RWPE1 (cell line): ENCODE data around the gene REG4.
"Not testable (repeated sequence)": the region's sequence is repeated elsewhere in the genome, so short reads cannot be mapped to it uniquely, and the experiment has no call there.

ENCODE experiments used
- CTCF ChIA-PET: fragments of 350-600 bp; sonication (Branson Sonifier 250); formaldehyde crosslinking; extraction: SDS; loops from one replicate; lab custom pipeline; 2021; lab: Yijun Ruan, JAX
- POLR2A ChIA-PET: fragments of 400-600 bp; formaldehyde crosslinking; extraction: SDS; loops from one replicate; lab custom pipeline; 2020; ENCODE audit warnings: antibody characterized with exemption; ENCODE audit not compliant: low non-redundant PET; lab: Yijun Ruan, JAX
- DNase-seq: peaks from one replicate; pipeline ENCODE4 v3.0.0; 2012; ENCODE audit warnings: low spot score
- H3K27ac ChIP-seq: fragments of 450-650 bp; 2 replicates; pipeline ENCODE4 v1.5.1; 2017
- TF ChIP-seq, protein P1 (sequence below): fragments of 450-650 bp; conservative IDR thresholded peaks from 2 replicates; pipeline ENCODE4 v1.5.1; 2017; ENCODE audit warnings: low read depth, mild to moderate bottlenecking

The REG4 gene

GRCh38 chr1:119794876-119795240 is 16.4 kb downstream of the REG4 start:
- H3K27ac ChIP-seq = no peak overlapping the region
- TF ChIP-seq, protein P1, sequence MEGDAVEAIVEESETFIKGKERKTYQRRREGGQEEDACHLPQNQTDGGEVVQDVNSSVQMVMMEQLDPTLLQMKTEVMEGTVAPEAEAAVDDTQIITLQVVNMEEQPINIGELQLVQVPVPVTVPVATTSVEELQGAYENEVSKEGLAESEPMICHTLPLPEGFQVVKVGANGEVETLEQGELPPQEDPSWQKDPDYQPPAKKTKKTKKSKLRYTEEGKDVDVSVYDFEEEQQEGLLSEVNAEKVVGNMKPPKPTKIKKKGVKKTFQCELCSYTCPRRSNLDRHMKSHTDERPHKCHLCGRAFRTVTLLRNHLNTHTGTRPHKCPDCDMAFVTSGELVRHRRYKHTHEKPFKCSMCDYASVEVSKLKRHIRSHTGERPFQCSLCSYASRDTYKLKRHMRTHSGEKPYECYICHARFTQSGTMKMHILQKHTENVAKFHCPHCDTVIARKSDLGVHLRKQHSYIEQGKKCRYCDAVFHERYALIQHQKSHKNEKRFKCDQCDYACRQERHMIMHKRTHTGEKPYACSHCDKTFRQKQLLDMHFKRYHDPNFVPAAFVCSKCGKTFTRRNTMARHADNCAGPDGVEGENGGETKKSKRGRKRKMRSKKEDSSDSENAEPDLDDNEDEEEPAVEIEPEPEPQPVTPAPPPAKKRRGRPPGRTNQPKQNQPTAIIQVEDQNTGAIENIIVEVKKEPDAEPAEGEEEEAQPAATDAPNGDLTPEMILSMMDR = no peak
- DNase-seq = no peak
- ChIA-PET CTCF (interaction anchor here (0.5 to 0.6 kb wide), 2 partner anchors 15 to 1767 kb away, joined by 3 read pairs; no protein-coding TSS in a partner anchor), POLR2A (no interaction called here)

DNA sequence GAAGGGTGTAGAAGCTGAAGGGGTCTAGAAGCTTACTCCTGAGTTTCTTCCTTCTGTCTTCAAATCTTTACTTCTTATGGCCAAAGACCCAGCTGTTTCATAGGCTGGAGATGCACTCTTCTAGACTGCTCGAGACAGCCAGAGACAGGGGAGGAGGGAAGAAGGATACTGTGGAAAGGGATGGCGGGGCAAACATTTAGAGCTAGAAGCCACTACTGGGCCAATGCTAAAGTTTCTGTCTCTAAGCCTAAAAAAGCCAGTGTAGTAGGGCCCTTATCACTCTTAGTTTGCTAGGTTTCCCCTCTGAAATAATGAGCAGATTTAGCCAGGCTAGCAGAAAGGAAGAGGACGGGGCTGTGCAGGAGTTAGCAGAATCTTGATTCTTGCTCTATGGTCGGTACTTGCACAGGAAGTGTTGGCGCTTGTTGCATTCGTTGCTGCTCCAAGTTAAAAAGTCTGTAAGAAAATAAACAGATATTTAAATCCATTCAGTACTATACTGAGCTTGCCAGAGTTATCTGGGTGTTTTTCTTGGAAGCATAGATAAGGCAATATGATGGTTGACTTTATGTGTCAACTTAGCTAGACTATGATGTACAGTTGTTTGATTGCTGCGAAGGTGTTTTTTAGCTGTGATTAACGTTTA is 16.9 kb downstream of the REG4 start:
- no peak overlapping the region for H3K27ac ChIP-seq
- POLR2A ChIA-PET = no interaction called here
- TF ChIP-seq, protein P1 = no peak
- CTCF ChIA-PET = interaction anchor here (0.6 to 0.7 kb wide), 2 partner anchors 14 to 22 kb away, joined by 3 to 4 read pairs; no protein-coding TSS in a partner anchor
- DNase-seq = no peak

GRCh38 chr1:119791377-119791776 is 19.9 kb downstream of the REG4 start:
- ChIA-PET POLR2A (no interaction called here), CTCF (interaction anchor here (1.0 kb wide), 1 partner anchor 17 kb away, joined by 3 read pairs; no protein-coding TSS in a partner anchor)
- TF ChIP-seq, protein P1 = no peak
- DNase-seq = no peak
- no peak overlapping the region for H3K27ac ChIP-seq

DNA sequence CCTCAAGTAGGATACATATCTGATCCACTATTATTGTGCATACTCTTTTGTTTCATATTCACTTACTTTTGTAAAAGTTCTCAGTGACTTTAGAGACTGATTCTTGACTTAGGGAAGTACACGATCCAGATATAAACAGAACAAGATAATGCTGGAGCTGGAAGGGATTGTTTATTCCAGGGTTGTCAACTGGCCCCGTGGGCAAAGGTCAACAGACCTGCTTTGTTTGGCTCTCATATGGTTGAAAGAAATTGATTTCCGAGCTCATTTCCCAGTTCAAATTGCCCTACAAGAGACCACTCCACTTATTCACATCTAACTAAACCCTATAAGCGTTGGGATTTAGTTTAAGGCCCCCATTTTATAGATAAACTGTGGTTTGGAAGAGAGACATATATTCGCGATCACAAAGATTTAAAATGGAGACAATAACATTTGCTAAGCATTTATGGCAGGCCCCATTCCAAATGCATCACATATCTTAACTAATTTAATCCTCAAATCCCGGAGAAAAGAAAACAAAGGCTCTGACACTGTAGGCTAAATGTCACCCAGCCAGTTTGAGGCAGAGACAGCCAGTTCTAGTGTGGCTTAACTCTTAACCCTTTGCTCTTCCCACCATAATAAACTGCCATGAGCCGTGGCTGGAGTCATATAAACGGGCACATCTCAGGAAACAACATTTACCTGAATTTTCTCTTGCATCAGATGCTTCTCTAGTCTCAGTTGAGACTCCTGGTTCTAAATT is 20.6 kb downstream of the REG4 start:
- no peak for DNase-seq
- POLR2A ChIA-PET = no interaction called here
- no peak overlapping the region for H3K27ac ChIP-seq
- CTCF ChIA-PET = interaction anchor here (1.0 kb wide), 1 partner anchor 18 kb away, joined by 3 read pairs; no protein-coding TSS in a partner anchor
- TF ChIP-seq, protein P1 = no peak

- TF ChIP-seq, protein P1 = no peak
- H3K27ac ChIP-seq = no peak overlapping the region
- POLR2A ChIA-PET = no interaction called here
- CTCF ChIA-PET = no interaction called here
- DNase-seq = no peak
These were observed 23.5 kb downstream of the REG4 start for GRCh38 chr1:119787776-119788175.

GRCh38 chr1:119786473-119787050 is 24.7 kb downstream of the REG4 start:
- DNase-seq, H3K27ac ChIP-seq, POLR2A ChIA-PET: not testable (repeated sequence)
- CTCF ChIA-PET = interaction anchor here (0.6 kb wide), 1 partner anchor 39 kb away, joined by 3 read pairs; no protein-coding TSS in a partner anchor

DNA sequence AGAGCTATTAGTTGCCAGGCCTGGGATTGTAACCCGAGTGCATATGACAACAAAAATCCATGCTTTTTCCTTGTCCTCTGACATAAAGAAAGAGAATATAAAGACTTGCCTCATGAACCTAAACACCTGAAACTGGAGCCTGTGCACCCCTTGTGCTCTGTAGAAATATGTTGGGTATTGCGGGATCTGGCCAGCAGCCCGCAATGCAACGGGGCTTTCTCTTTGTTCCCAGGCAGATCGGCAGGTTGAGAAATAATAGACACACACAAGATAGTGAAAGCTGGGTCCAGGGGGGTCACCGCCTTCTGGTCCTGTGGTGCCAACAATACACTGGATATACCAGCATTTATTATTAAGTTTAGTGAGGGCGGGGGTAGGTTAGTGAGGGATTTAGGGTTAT is 25.2 kb downstream of the REG4 start:
- H3K27ac ChIP-seq, POLR2A ChIA-PET, DNase-seq: not testable (repeated sequence)
- CTCF ChIA-PET = interaction anchor here (0.6 kb wide), 1 partner anchor 38 kb away, joined by 3 read pairs; no protein-coding TSS in a partner anchor
